SU-DHL-6 (cell line): Measurements from ENCODE around the gene MEGF6.

Experiments used
- H2AFZ ChIP-seq: fragments of 200-600 bp; sonication (generic); 2 replicates; pipeline ENCODE4 v1.6.1; 2014; ENCODE audit warnings: low read depth, mild to moderate bottlenecking, moderate library complexity, mixed read lengths, antibody characterized with exemption, low read length; ENCODE audit not compliant: severe bottlenecking
- H3F3A ChIP-seq: fragments of 200-600 bp; shearing (Covaris generic); 2 replicates; pipeline ENCODE4 v1.6.0; 2016; ENCODE audit warnings: antibody characterized with exemption, mild to moderate bottlenecking; ENCODE audit not compliant: insufficient read depth
- H3K27ac ChIP-seq: fragments of 200-600 bp; sonication (generic); 2 replicates; pipeline ENCODE4 v1.5.1; 2016; ENCODE audit warnings: low read depth, mild to moderate bottlenecking, low read length, moderate library complexity, mixed read lengths
- H3K27me3 ChIP-seq: fragments of 200-600 bp; sonication (generic), shearing (Covaris generic); 2 replicates; pipeline ENCODE4 v1.6.0; 2014; ENCODE audit warnings: mild to moderate bottlenecking, low read length
- H3K36me3 ChIP-seq: fragments of 200-600 bp; sonication (generic); 2 replicates; pipeline ENCODE4 v1.6.1; 2014; ENCODE audit warnings: mild to moderate bottlenecking, low read length, mixed read lengths
- H3K4me2 ChIP-seq: fragments of 300-600, 200-600 bp; shearing (Covaris generic), sonication (generic); 2 replicates; pipeline ENCODE4 v1.6.0; 2014; ENCODE audit warnings: low read length, low read depth, mild to moderate bottlenecking; ENCODE audit not compliant: poor library complexity, severe bottlenecking
- H3K4me3 ChIP-seq: fragments of 200-600 bp; sonication (generic); 2 replicates; pipeline ENCODE4 v1.5.1; 2014; ENCODE audit warnings: antibody characterized with exemption, low read length, mild to moderate bottlenecking, mixed read lengths; ENCODE audit not compliant: insufficient read depth, poor library complexity, severe bottlenecking
- H3K79me2 ChIP-seq: fragments of 200-600 bp; sonication (generic); 2 replicates; pipeline ENCODE4 v1.6.1; 2014; ENCODE audit warnings: mild to moderate bottlenecking, low read length, moderate library complexity; ENCODE audit not compliant: insufficient read depth
- H3K9ac ChIP-seq: fragments of 200-600 bp; sonication (generic); 2 replicates; pipeline ENCODE4 v1.7.0; 2014; ENCODE audit warnings: mild to moderate bottlenecking, low read length
- H3K9me2 ChIP-seq: fragments of 200-600 bp; sonication (generic); replicated peaks from 2 replicates; pipeline ENCODE4 v1.6.1; 2014; ENCODE audit warnings: low read length; ENCODE audit not compliant: insufficient read depth
- H3K9me3 ChIP-seq: fragments of 200-600 bp; sonication (generic); 2 replicates; pipeline ENCODE4 v1.6.1; 2014; ENCODE audit warnings: low read length, mixed read lengths; ENCODE audit not compliant: insufficient read depth
- H4K20me1 ChIP-seq: fragments of 200-600 bp; sonication (generic); 2 replicates; pipeline ENCODE4 v1.6.1; 2014; ENCODE audit warnings: low read depth, mild to moderate bottlenecking, antibody characterized with exemption, low read length, moderate library complexity, mixed read lengths
- CTCF ChIP-seq: fragments of 200-600 bp; sonication (generic); IDR thresholded peaks from one replicate; pipeline ENCODE4 v1.5.1; 2017; ENCODE audit warnings: antibody characterized with exemption, mild to moderate bottlenecking, low read length, moderate library complexity; ENCODE audit not compliant: insufficient read depth, poor library complexity, severe bottlenecking
- EZH2phosphoT487 ChIP-seq: fragments of 200-600 bp; sonication (generic), shearing (Covaris generic); conservative IDR thresholded peaks from 2 replicates; pipeline ENCODE4 v1.6.1; 2018; ENCODE audit warnings: mild to moderate bottlenecking, antibody characterized with exemption, low read length, moderate library complexity, mixed read lengths

Gene MEGF6

GRCh38 chr1:3505161-3505560 lies 106.1 kb downstream of the MEGF6 start:
- Histone ChIP-seq H3K27ac (no peak overlapping the region), H3K36me3 (no peaks in the 10 kb centered on the region), H3K79me2 (no peaks in the 10 kb centered on the region), H3K4me3 (no peak overlapping the region), H3K27me3 (no peaks in the 10 kb centered on the region), H2AFZ (no peak overlapping the region), H3K9ac (no peak overlapping the region), H4K20me1 (no peaks in the 10 kb centered on the region), H3K9me3 (no peaks in the 10 kb centered on the region), H3K9me2 (no peaks in the 10 kb centered on the region), H3F3A (no peaks in the 10 kb centered on the region), H3K4me2 (no peak overlapping the region)
- no peak for TF ChIP-seq CTCF
- no peak for TF ChIP-seq EZH2phosphoT487

- Histone ChIP-seq H3K27ac (no peak overlapping the region), H4K20me1 (no peaks in the 10 kb centered on the region), H3K27me3 (no peaks in the 10 kb centered on the region), H2AFZ (no peak overlapping the region), H3K36me3 (no peaks in the 10 kb centered on the region), H3K4me3 (no peak overlapping the region), H3K9ac (no peak overlapping the region), H3K9me2 (no peaks in the 10 kb centered on the region), H3K79me2 (no peaks in the 10 kb centered on the region), H3F3A (no peaks in the 10 kb centered on the region), H3K4me2 (no peak overlapping the region), H3K9me3 (no peaks in the 10 kb centered on the region)
- TF ChIP-seq EZH2phosphoT487, result no peak
- no peak for TF ChIP-seq CTCF
These were observed 106.5 kb downstream of the MEGF6 start for GRCh38 chr1:3504822-3505153.

- no peaks in the 10 kb centered on the region for H3K79me2 ChIP-seq
- no peak overlapping the region for H3K27ac ChIP-seq
- H3F3A ChIP-seq, result no peaks in the 10 kb centered on the region
- no peaks in the 10 kb centered on the region for H3K9me2 ChIP-seq
- no peak overlapping the region for H3K9ac ChIP-seq
- H3K9me3 ChIP-seq, result no peaks in the 10 kb centered on the region
- no peaks in the 10 kb centered on the region for H3K36me3 ChIP-seq
- no peak for TF ChIP-seq CTCF
- TF ChIP-seq EZH2phosphoT487, result no peak
- no peak overlapping the region for H3K4me2 ChIP-seq
- H4K20me1 ChIP-seq, result no peaks in the 10 kb centered on the region
- H2AFZ ChIP-seq, result no peak overlapping the region
- no peaks in the 10 kb centered on the region for H3K27me3 ChIP-seq
- no peak overlapping the region for H3K4me3 ChIP-seq
These were observed 107.0 kb downstream of the MEGF6 start for GRCh38 chr1:3504151-3504821.

GRCh38 chr1:3503525-3503886 lies 107.8 kb downstream of the MEGF6 start:
- Histone ChIP-seq H3K9me2 (no peaks in the 10 kb centered on the region), H3K4me2 (no peak overlapping the region), H2AFZ (no peak overlapping the region), H3K27me3 (no peaks in the 10 kb centered on the region), H3K9me3 (no peaks in the 10 kb centered on the region), H3F3A (no peaks in the 10 kb centered on the region), H3K79me2 (no peaks in the 10 kb centered on the region), H3K27ac (no peak overlapping the region), H3K36me3 (no peaks in the 10 kb centered on the region), H3K4me3 (no peak overlapping the region), H3K9ac (no peak overlapping the region), H4K20me1 (no peaks in the 10 kb centered on the region)
- TF ChIP-seq CTCF (no peak), EZH2phosphoT487 (no peak)
